ENCODE measurements around the gene NFIX.

Gene NFIX

DNA sequence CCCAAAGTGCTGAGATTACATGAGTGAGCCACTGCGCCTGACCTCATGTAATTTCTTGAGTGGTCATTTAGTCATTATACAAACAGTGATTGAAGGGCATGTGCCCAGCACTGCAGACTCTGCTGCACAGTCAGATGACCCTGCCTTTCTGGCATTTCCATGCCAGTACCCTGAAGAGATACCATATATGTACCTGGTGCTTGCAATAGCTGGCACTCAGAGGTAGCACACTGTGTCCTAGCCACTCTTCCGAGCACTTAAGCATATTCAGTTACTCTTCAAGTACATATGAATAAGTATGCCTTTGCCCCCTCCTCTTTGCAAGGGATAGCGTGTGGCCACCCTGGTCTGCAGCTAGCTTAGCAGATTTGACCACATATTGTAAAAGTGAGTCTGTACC lies 139.4 kb downstream of the NFIX start:
- no peak for DNase-seq

GRCh38 chr19:13135068-13136062 lies 140.1 kb downstream of the NFIX start:
- DNase-seq, result no peak

- DNase-seq, result no peak
These were observed 142.1 kb downstream of the NFIX start for GRCh38 chr19:13137290-13137794.

- DNase-seq, result no peak
These were observed 143.1 kb downstream of the NFIX start for GRCh38 chr19:13138171-13138915.

DNA sequence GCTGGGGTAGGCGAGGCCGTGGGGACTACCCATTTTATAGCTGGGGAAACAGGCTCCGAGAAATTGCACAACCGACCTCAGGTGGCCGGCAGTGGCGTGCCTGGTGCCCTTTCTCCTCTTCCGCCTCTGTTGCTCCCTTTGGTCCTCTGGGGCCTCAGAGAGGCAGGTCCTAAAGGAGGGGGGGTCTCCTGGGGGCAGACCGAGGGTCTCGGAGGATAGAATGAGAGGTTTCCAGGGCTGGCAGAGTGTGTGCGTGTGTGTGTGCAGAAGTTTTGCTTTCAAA lies 143.6 kb downstream of the NFIX start:
- DNase-seq, result no peak

GRCh38 chr19:13139633-13140311 lies 144.5 kb downstream of the NFIX start:
- DNase-seq, result no peak

DNA sequence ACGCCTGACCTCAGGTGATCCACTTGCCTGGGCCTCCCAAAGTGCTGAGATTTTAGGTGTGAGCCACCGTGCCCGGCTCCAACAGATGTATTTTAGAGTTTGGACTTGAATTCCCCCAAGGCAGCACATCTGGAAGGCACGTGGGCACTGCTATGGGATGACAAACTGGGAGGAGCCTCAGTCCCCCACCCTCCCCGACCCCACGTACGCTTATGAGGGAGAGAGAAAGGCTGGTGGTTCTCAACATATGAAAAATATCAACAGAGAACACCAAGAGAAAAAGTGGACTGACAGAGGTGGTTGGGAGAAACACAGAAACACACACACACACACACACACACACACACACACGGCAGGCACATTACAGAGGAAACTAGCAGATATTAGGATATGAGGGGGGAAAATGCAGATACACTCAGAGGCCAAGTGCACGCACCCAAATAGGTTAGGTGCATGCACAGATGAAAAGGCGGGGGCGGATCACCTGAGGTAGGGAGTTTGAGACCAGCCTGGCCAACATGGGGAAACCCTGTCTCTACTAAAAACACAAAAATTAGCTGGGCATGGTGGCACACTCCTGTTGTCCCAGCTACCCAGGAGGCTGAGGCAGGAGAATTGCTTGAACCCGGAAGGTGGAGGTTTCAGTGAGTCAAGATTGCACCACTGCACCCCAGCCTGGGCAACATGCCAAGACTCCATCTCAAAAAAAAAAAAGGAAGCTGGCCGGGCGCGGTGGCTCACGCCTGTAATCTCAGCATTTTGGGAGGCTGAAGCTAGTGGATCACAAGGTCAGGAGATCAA lies 151.7 kb downstream of the NFIX start:
- no peak for DNase-seq
